H1 (cell line): ENCODE data around the gene C14orf132. TPM values are rescaled to one million over a fixed set of nuclear protein-coding genes. Genes with fewer than 3 reads are reported as not detected.
"Not testable (repeated sequence)": the region's sequence is repeated elsewhere in the genome, so short reads cannot be mapped to it uniquely, and the experiment has no call there.

Experiments used
- CTCF ChIA-PET: fragments of 300-600 bp; sonication (Branson Sonifier 250); formaldehyde crosslinking; loops from one replicate; lab custom pipeline; 2021; ENCODE audit not compliant: partially characterized antibody; lab: Charles Lee
- POLR2A ChIA-PET: fragments of 300-600 bp; sonication (Branson Sonifier 250); formaldehyde crosslinking; loops from one replicate; lab custom pipeline; 2021; ENCODE audit warnings: inconsistent platforms; ENCODE audit not compliant: partially characterized antibody; lab: Charles Lee
- DNase-seq, 2 experiments: peaks; one replicate each; pipeline versions ENCODE4 v3.0.0 to v3.0.0-alpha.2; 2010 to 2022; ENCODE audit warnings: low spot score in 2 of 2, low read depth in 1 of 2, mixed read lengths in 1 of 2
- FAIRE-seq: peaks from 2 replicates; lab custom pipeline; 2011; peaks lifted over from hg19 to GRCh38; lab: Jason Lieb, UNC
- H2AFZ ChIP-seq: 2 replicates; pipeline ENCODE4 v1.8.1; 2012; ENCODE audit warnings: low read length, inconsistent platforms
- H2AK5ac ChIP-seq: 2 replicates; pipeline ENCODE4 v1.6.1; 2013; ENCODE audit warnings: low read depth, low read length
- H2BK120ac ChIP-seq: replicated peaks from 2 replicates; pipeline ENCODE3; 2013; ENCODE audit warnings: low read depth, low read length, inconsistent platforms
- H2BK12ac ChIP-seq: 2 replicates; pipeline ENCODE4 v1.6.1; 2013; ENCODE audit warnings: low read depth, low read length
- H2BK15ac ChIP-seq: 2 replicates; pipeline ENCODE4 v1.6.1; 2013; ENCODE audit warnings: low read length
- H2BK20ac ChIP-seq: 2 replicates; pipeline ENCODE4 v1.6.1; 2013; ENCODE audit warnings: low read length
- H2BK5ac ChIP-seq: 2 replicates; pipeline ENCODE4 v1.6.1; 2013; ENCODE audit warnings: low read depth, low read length
- H3K14ac ChIP-seq: 2 replicates; pipeline ENCODE4 v1.6.1; 2013; ENCODE audit warnings: inconsistent platforms; ENCODE audit not compliant: insufficient read length
- H3K18ac ChIP-seq: 2 replicates; pipeline ENCODE4 v1.6.1; 2013; ENCODE audit warnings: low read length; ENCODE audit errors: extremely low read depth
- H3K23ac ChIP-seq: 2 replicates; pipeline ENCODE4 v1.6.1; 2013; ENCODE audit warnings: inconsistent platforms; ENCODE audit not compliant: insufficient read length
- H3K23me2 ChIP-seq: 2 replicates; pipeline ENCODE4 v1.6.1; 2013; ENCODE audit warnings: low read depth, low read length
- H3K27ac ChIP-seq: 2 replicates; pipeline ENCODE4 v1.6.1; 2011; ENCODE audit warnings: low read depth, low read length, inconsistent platforms
- H3K27me3 ChIP-seq, 4 experiments: replicated peaks in 1 of 4; 1 replicate in 1 of 4; 2 replicates in 3 of 4; pipeline versions ENCODE4 v1.6.1 to v1.8.1; 2011 to 2013; ENCODE audit warnings: low read length in 3 of 4, mild to moderate bottlenecking in 3 of 4, inconsistent platforms in 2 of 4, mixed read lengths in 2 of 4, moderate library complexity in 1 of 4; ENCODE audit not compliant: control insufficient read depth in 3 of 4, insufficient read depth in 3 of 4; ENCODE audit errors: extremely low read depth in 1 of 4
- H3K36me3 ChIP-seq, 4 experiments: 2 replicates each; pipeline versions ENCODE4 v1.6.1 to v1.8.1; 2011 to 2013; ENCODE audit warnings: mild to moderate bottlenecking in 4 of 4, low read length in 3 of 4, moderate library complexity in 2 of 4, control low read depth in 1 of 4, inconsistent platforms in 1 of 4; ENCODE audit not compliant: insufficient read depth in 4 of 4, control insufficient read depth in 2 of 4
- H3K4ac ChIP-seq: replicated peaks from 2 replicates; pipeline ENCODE3; 2013; ENCODE audit warnings: low read length, low read depth, mixed read lengths, inconsistent platforms; ENCODE audit not compliant: insufficient read length
- H3K4me1 ChIP-seq, 4 experiments: replicated peaks in 1 of 4; 1 replicate in 1 of 4; 2 replicates in 3 of 4; pipeline versions ENCODE4 v1.6.1 to v1.8.1; 2011 to 2013; ENCODE audit warnings: low read length in 3 of 4, inconsistent platforms in 2 of 4, mixed read lengths in 1 of 4; ENCODE audit not compliant: insufficient read depth in 4 of 4, control insufficient read depth in 3 of 4
- H3K4me2 ChIP-seq, 2 experiments: 2 replicates each; pipeline versions ENCODE4 v1.6.1 to v1.8.1; 2011 to 2013; ENCODE audit warnings: low read depth in 2 of 2, low read length in 2 of 2, control low read depth in 1 of 2, inconsistent platforms in 1 of 2, mild to moderate bottlenecking in 1 of 2; ENCODE audit not compliant: insufficient read depth in 1 of 2
- H3K4me3 ChIP-seq, 4 experiments: fragments of 200-600, 300-600 bp in 1 of 4; sonication (generic), shearing (Covaris generic), sonication (Bioruptor Twin) in 1 of 4; 2 replicates each; pipeline versions ENCODE4 v1.5.1 to v1.8.1; 2011 to 2016; ENCODE audit warnings: low read length in 4 of 4, low read depth in 3 of 4, control low read depth in 2 of 4, inconsistent platforms in 2 of 4, mild to moderate bottlenecking in 2 of 4, mixed read lengths in 1 of 4, moderate library complexity in 1 of 4; ENCODE audit not compliant: insufficient read depth in 2 of 4; ENCODE audit errors: extremely low read depth in 1 of 4
- H3K56ac ChIP-seq: replicated peaks from 2 replicates; pipeline ENCODE3; 2013; ENCODE audit warnings: low read depth, mild to moderate bottlenecking, mixed read lengths, low read length, inconsistent platforms; ENCODE audit not compliant: insufficient read length
- H3K79me1 ChIP-seq: 2 replicates; pipeline ENCODE4 v1.6.1; 2013; ENCODE audit warnings: low read depth, low read length, control low read depth
- H3K79me2 ChIP-seq, 2 experiments: 2 replicates each; pipeline versions ENCODE4 v1.6.1 to v1.8.1; 2012 to 2013; ENCODE audit warnings: low read length in 2 of 2, mild to moderate bottlenecking in 2 of 2, inconsistent platforms in 1 of 2; ENCODE audit not compliant: insufficient read depth in 2 of 2, control insufficient read depth in 1 of 2
- H3K9ac ChIP-seq, 4 experiments: replicated peaks in 1 of 4; 1 replicate in 1 of 4; 2 replicates in 3 of 4; pipeline versions ENCODE4 v1.6.1 to v1.8.1; 2011 to 2013; ENCODE audit warnings: low read depth in 3 of 4, low read length in 3 of 4, control low read depth in 2 of 4, mild to moderate bottlenecking in 2 of 4, moderate library complexity in 2 of 4, inconsistent platforms in 1 of 4; ENCODE audit errors: extremely low read depth in 1 of 4
- H3K9me3 ChIP-seq, 2 experiments: 2 replicates each; pipeline versions ENCODE4 v1.6.1 to v1.8.1; 2012 to 2013; ENCODE audit warnings: mild to moderate bottlenecking in 2 of 2, moderate library complexity in 2 of 2, control low read depth in 1 of 2, inconsistent platforms in 1 of 2, low read depth in 1 of 2, low read length in 1 of 2, mixed read lengths in 1 of 2; ENCODE audit not compliant: insufficient read depth in 2 of 2
- H4K20me1 ChIP-seq, 2 experiments: replicated peaks in 1 of 2; 2 replicates each; pipeline versions ENCODE3 to v1.8.1; 2011 to 2013; ENCODE audit warnings: inconsistent platforms in 2 of 2, low read length in 2 of 2, mild to moderate bottlenecking in 1 of 2; ENCODE audit not compliant: insufficient read depth in 2 of 2, control insufficient read depth in 1 of 2
- H4K5ac ChIP-seq: 2 replicates; pipeline ENCODE4 v1.6.1; 2013; ENCODE audit warnings: low read length, low read depth, mixed read lengths, inconsistent platforms; ENCODE audit not compliant: insufficient read length
- H4K8ac ChIP-seq: 2 replicates; pipeline ENCODE4 v1.8.0; 2013; ENCODE audit warnings: mild to moderate bottlenecking, moderate library complexity, low read length, inconsistent platforms; ENCODE audit not compliant: insufficient read depth; ENCODE audit errors: extremely low read depth
- H4K91ac ChIP-seq: replicated peaks from 2 replicates; pipeline ENCODE3; 2013; ENCODE audit warnings: low read length, mixed read lengths, inconsistent platforms; ENCODE audit not compliant: insufficient read length
- WGBS, 2 experiments: shearing (Covaris generic) in 1 of 2; methylation state at CpG; one replicate each; pipeline versions ENCODE4 v1.1.6 to v1.1.7; 2013 to 2015; ENCODE audit warnings: low lambda C conversion rate in 2 of 2, mixed read lengths in 2 of 2, inconsistent platforms in 1 of 2, low coverage in 1 of 2, missing lambda C conversion rate in 1 of 2; ENCODE audit not compliant: insufficient replicate concordance in 2 of 2, insufficient coverage in 1 of 2, insufficient read length in 1 of 2; ENCODE audit errors: extremely low coverage in 1 of 2, missing lambda C conversion rate in 1 of 2; 5-methylcytosine and 5-hydroxymethylcytosine counted together
- polyA plus RNA-seq, 7 experiments: library from polyadenylated mRNA; depleted of rRNA in 3 of 7; stranded (reverse) in 5 of 7; unstranded in 2 of 7; fragments of >200 nt in 5 of 7; fragments of 200-250 nt in 2 of 7; gene quantifications; 1 replicate in 5 of 7; 2 replicates in 1 of 7; 4 replicates in 1 of 7; pipeline versions ENCODE4 v1.2.1 to v1.2.3, GENCODE V29; 2011 to 2013; ENCODE audit warnings: missing spikeins in 2 of 7, mixed read lengths in 2 of 7
- total RNA-seq: library from RNA; stranded (reverse); fragmentation: NEBNext Ultra II Directional; extraction: Animal tissue kit (Norgen Biotek cat#: 25700); gene quantifications from 2 replicates; pipeline ENCODE4 v1.2.1, GENCODE V29; 2021

The C14orf132 gene
- total and polyA plus RNA-seq, 2 of the 8 experiments (the other 6 are each of a cell fraction or from before 2014, with no cell fraction given), result 11.7 to 32.5 TPM

- H2BK20ac ChIP-seq, H2AK5ac ChIP-seq, H3K14ac ChIP-seq, H3K4me2 ChIP-seq, H3K27me3 ChIP-seq, H4K91ac ChIP-seq, H3K79me2 ChIP-seq, H2BK15ac ChIP-seq, H4K5ac ChIP-seq, H2BK5ac ChIP-seq, H3K23me2 ChIP-seq, H3K18ac ChIP-seq, H3K4me3 ChIP-seq, POLR2A ChIA-PET, FAIRE-seq, H2AFZ ChIP-seq, H3K79me1 ChIP-seq, DNase-seq, H3K56ac ChIP-seq, H3K9ac ChIP-seq, H2BK120ac ChIP-seq, H4K8ac ChIP-seq, H3K23ac ChIP-seq, H3K9me3 ChIP-seq, H3K4ac ChIP-seq, H3K36me3 ChIP-seq, H3K27ac ChIP-seq, H3K4me1 ChIP-seq, H2BK12ac ChIP-seq: not testable (repeated sequence)
- 81% methylated on average over 4 of the region's 4 CpGs; no CpG with 5 or more reads in 1 of the 2 experiments for WGBS, 2 experiments
- H4K20me1 ChIP-seq, result peaks cover 2 to 11% of the 10 kb centered on the region in 2 experiments
- CTCF ChIA-PET, result interaction anchor here (0.7 to 3.3 kb wide), 6 partner anchors 13 to 214 kb away, joined by 3 to 23 read pairs (median 4); partner anchors contain the start of gene C14orf132
Measured at GRCh38 chr14:96073260-96074039, 34.3 kb downstream of the C14orf132 start.
